HepG2 (cell line): Measurements from ENCODE around the gene SLN. TPM values are rescaled to one million over a fixed set of nuclear protein-coding genes. Genes with fewer than 3 reads are reported as not detected.

Source experiments
- ATAC-seq: fragments of 200-7000 bp; cut with Tn5 transposase; 3 replicates; pipeline ENCODE4 v1.9.1; 2020; ENCODE audit warnings: mild to moderate bottlenecking, moderate library complexity
- BruUV-seq: library from RNA; stranded (reverse); fragments of 400-500 nt; replicated peaks from 2 replicates; lab custom pipeline; 2021; lab: Mats Ljungman, UMichigan
- CTCF ChIA-PET: fragments of 300-600 bp; formaldehyde crosslinking; extraction: SDS; loops from one replicate; lab custom pipeline; 2021; ENCODE audit warnings: low total read pairs, inconsistent platforms, low intra/inter-chr PET ratio; lab: Yijun Ruan, JAX
- POLR2A ChIA-PET: fragments of 350-600 bp; sonication (Branson Sonifier 250); formaldehyde crosslinking; loops from one replicate; lab custom pipeline; 2020; ENCODE audit warnings: antibody characterized with exemption, inconsistent platforms; lab: Yijun Ruan, JAX
- DNase-seq: peaks from one replicate; pipeline ENCODE4 v3.0.0-alpha.2; 2015; ENCODE audit warnings: low spot score
- FAIRE-seq: peaks from 3 replicates; lab custom pipeline; 2011; peaks lifted over from hg19 to GRCh38; lab: Jason Lieb, UNC
- H2AFZ ChIP-seq: one replicate; pipeline ENCODE4 v1.6.1; 2011; ENCODE audit warnings: low read length, inconsistent platforms
- H3K27ac ChIP-seq: fragments of 300-600 bp; 3 replicates; pipeline ENCODE4 v1.8.0; 2011; ENCODE audit warnings: mixed run types, mild to moderate bottlenecking, mixed read lengths, low read length, inconsistent platforms; ENCODE audit not compliant: insufficient read depth; ENCODE audit errors: extremely low read length
- H3K27me3 ChIP-seq, 2 experiments: fragments of 200-600 bp in 1 of 2; 2 replicates in 1 of 2; 3 replicates in 1 of 2; pipeline versions ENCODE4 v1.6.0 to v1.8.0; 2011; ENCODE audit warnings: low read length in 2 of 2, mild to moderate bottlenecking in 2 of 2, moderate library complexity in 2 of 2, inconsistent platforms in 1 of 2; ENCODE audit not compliant: insufficient read depth in 2 of 2, control insufficient read depth in 1 of 2
- H3K36me3 ChIP-seq, 2 experiments: fragments of 200-600 bp in 1 of 2; replicated peaks in 1 of 2; 2 replicates in 1 of 2; 3 replicates in 1 of 2; pipeline versions ENCODE4 v1.5.1 to v1.8.0; 2011; ENCODE audit warnings: low read length in 2 of 2, inconsistent platforms in 1 of 2; ENCODE audit not compliant: insufficient read depth in 2 of 2, control insufficient read depth in 1 of 2
- H3K4me1 ChIP-seq: 2 replicates; pipeline ENCODE4 v1.5.1; 2012; ENCODE audit warnings: low read length, inconsistent platforms; ENCODE audit not compliant: insufficient read depth
- H3K4me2 ChIP-seq: 2 replicates; pipeline ENCODE4 v1.6.0; 2011; ENCODE audit warnings: low read depth, low read length, inconsistent platforms
- H3K4me3 ChIP-seq, 3 experiments: fragments of 200-600 bp in 1 of 3; sonication (generic), shearing (Covaris generic) in 1 of 3; replicated peaks in 1 of 3; 2 replicates each; pipeline ENCODE4 v1.5.1; 2011 to 2016; ENCODE audit warnings: low read length in 3 of 3, inconsistent platforms in 2 of 3, low read depth in 2 of 3, mild to moderate bottlenecking in 2 of 3, control low read depth in 1 of 3, mixed read lengths in 1 of 3; ENCODE audit not compliant: insufficient read depth in 1 of 3
- H3K79me2 ChIP-seq: one replicate; pipeline ENCODE4 v1.6.1; 2011; ENCODE audit warnings: low read length, inconsistent platforms; ENCODE audit not compliant: insufficient read depth
- H3K9ac ChIP-seq: 2 replicates; pipeline ENCODE4 v1.6.0; 2011; ENCODE audit warnings: mild to moderate bottlenecking, low read depth, low read length, inconsistent platforms; ENCODE audit not compliant: insufficient read depth
- H3K9me3 ChIP-seq: 2 replicates; pipeline ENCODE4 v1.5.1; 2012; ENCODE audit warnings: mild to moderate bottlenecking, low read length
- H4K20me1 ChIP-seq: 2 replicates; pipeline ENCODE4 v1.6.0; 2011; ENCODE audit warnings: inconsistent platforms, mild to moderate bottlenecking, low read length, moderate library complexity; ENCODE audit not compliant: insufficient read depth
- ATF5 ChIP-seq: sonication (generic); formaldehyde crosslinking; IDR thresholded peaks from 2 replicates; pipeline ENCODE4 v1.4.0; 2020; ENCODE audit warnings: mild to moderate bottlenecking, low read depth, missing genetic modification reagents
- GABPB1 ChIP-seq: IDR thresholded peaks from 2 replicates; pipeline ENCODE4 v1.6.1; 2016; ENCODE audit warnings: mild to moderate bottlenecking, missing genetic modification reagents, moderate library complexity, missing compliant biosample characterization
- KMT2B ChIP-seq: IDR thresholded peaks from 2 replicates; pipeline ENCODE4 v1.6.1; 2016; ENCODE audit warnings: missing genetic modification reagents, missing compliant biosample characterization
- PLSCR1 ChIP-seq: sonication (generic); formaldehyde crosslinking; IDR thresholded peaks from 2 replicates; pipeline ENCODE4 v1.5.0; 2020; ENCODE audit warnings: missing genetic modification reagents, mild to moderate bottlenecking, borderline replicate concordance
- RARG ChIP-seq: sonication (generic); formaldehyde crosslinking; IDR thresholded peaks from 2 replicates; pipeline ENCODE4 v1.4.0; 2020; ENCODE audit warnings: low read depth, mild to moderate bottlenecking, missing genetic modification reagents
- TFE3 ChIP-seq: IDR thresholded peaks from 2 replicates; pipeline ENCODE4 v1.6.1; 2016
- TOPORS ChIP-seq: sonication (generic); formaldehyde crosslinking; IDR thresholded peaks from 2 replicates; pipeline ENCODE4 v1.8.0; 2023; ENCODE audit warnings: mild to moderate bottlenecking, missing genetic modification reagents
- ZNF12 ChIP-seq: sonication (generic); formaldehyde crosslinking; IDR thresholded peaks from 2 replicates; pipeline ENCODE4 v1.5.0; 2020; ENCODE audit warnings: missing genetic modification reagents
- ZNF33B ChIP-seq: sonication (generic); formaldehyde crosslinking; IDR thresholded peaks from 2 replicates; pipeline ENCODE4 v1.5.1; 2020; ENCODE audit warnings: mild to moderate bottlenecking, missing genetic modification reagents
- ZSCAN9 ChIP-seq: IDR thresholded peaks from 2 replicates; pipeline ENCODE4 v1.6.1; 2016; ENCODE audit warnings: borderline replicate concordance
- WGBS: methylation state at CpG from one replicate; pipeline ENCODE4 v1.1.6; 2017; ENCODE audit warnings: low lambda C conversion rate; 5-methylcytosine and 5-hydroxymethylcytosine counted together
- in situ Hi-C: cut with HindIII; loops from 2 replicates; pipeline ENCODE4 v1.10.0; 2017; ENCODE audit warnings: low pct_unique_long_range_greater_than_20kb; ENCODE audit not compliant: extremely low pct_ligation_motif_present
- intact Hi-C: fragments of 100-400 bp; cut with micrococcal nuclease; formaldehyde crosslinking; loops from one replicate; pipeline ENCODE4 v1.10.0; 2022; ENCODE audit not compliant: unreplicated experiment
- polyA plus RNA-seq, 8 experiments: library from polyadenylated mRNA; depleted of rRNA in 3 of 8; stranded (reverse) in 7 of 8; unstranded in 1 of 8; fragments of >200 nt; fragmentation: Illumina TruSeq in 4 of 8; extraction: Trizol in 4 of 8; gene quantifications; 2 replicates each; pipeline versions ENCODE4 v1.2.1 to v1.2.3, GENCODE V29; 2011 to 2016; ENCODE audit warnings: low read depth in 4 of 8, missing spikeins in 1 of 8, mixed read lengths in 1 of 8; ENCODE audit not compliant: insufficient read depth in 1 of 8
- total RNA-seq, 5 experiments: library from RNA; depleted of rRNA; stranded (reverse); fragments of >200 nt; fragmentation: Illumina TruSeq; extraction: Trizol; gene quantifications; 2 replicates each; pipeline ENCODE4 v1.2.3, GENCODE V29; 2016; ENCODE audit warnings: low read depth in 1 of 5
- TF ChIP-seq, protein P1 (sequence below): sonication (generic); formaldehyde crosslinking; IDR thresholded peaks from 2 replicates; pipeline ENCODE4 v1.4.0; 2020; ENCODE audit warnings: missing genetic modification reagents
- TF ChIP-seq, protein P2 (sequence below): IDR thresholded peaks from 2 replicates; pipeline ENCODE4 v1.6.1; 2016; ENCODE audit warnings: control low read depth
- TF ChIP-seq, protein P3 (sequence below): sonication (generic); formaldehyde crosslinking; IDR thresholded peaks from 2 replicates; pipeline ENCODE4 v1.4.0; 2020; ENCODE audit warnings: missing genetic modification reagents

SLN gene
- total and polyA plus RNA-seq, 2 of the 13 experiments (the other 11 are each of a cell fraction or from before 2014, with no cell fraction given), result not detected

DNA sequence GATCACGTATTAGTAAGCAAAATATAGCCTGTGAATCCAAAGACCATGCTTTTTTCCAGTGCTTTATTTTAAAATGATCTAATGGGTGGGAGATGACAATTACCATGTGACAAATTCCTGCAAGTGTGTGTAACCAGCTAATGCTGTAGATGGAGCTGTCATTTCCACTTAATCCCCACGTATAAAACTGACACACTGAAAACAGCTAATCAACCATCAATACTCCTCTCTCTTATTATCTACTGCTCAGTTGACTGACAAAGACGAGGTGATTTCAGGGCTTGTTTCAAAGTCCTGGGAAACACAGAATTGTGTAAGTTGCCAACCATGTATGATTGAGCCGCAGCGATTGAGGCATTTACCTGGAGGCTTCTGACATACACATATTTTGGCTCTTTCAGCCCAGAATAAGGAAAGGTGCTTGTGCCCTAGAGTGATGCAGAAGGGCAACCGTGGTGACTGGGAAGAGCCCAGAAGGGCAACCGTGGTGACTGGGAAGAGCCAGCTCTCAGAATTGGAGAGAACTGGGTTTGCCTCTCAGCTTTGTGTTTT is 9.7 kb downstream of the SLN start (continued):
- TF ChIP-seq TFE3 (CRISPR knock-in tag) (no peak), RARG (CRISPR knock-in tag) (no peak), ZNF33B (CRISPR knock-in tag) (no peak)
- TF ChIP-seq, protein P1, sequence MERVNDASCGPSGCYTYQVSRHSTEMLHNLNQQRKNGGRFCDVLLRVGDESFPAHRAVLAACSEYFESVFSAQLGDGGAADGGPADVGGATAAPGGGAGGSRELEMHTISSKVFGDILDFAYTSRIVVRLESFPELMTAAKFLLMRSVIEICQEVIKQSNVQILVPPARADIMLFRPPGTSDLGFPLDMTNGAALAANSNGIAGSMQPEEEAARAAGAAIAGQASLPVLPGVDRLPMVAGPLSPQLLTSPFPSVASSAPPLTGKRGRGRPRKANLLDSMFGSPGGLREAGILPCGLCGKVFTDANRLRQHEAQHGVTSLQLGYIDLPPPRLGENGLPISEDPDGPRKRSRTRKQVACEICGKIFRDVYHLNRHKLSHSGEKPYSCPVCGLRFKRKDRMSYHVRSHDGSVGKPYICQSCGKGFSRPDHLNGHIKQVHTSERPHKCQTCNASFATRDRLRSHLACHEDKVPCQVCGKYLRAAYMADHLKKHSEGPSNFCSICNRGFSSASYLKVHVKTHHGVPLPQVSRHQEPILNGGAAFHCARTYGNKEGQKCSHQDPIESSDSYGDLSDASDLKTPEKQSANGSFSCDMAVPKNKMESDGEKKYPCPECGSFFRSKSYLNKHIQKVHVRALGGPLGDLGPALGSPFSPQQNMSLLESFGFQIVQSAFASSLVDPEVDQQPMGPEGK (CRISPR knock-in tag), result no peak

DNA sequence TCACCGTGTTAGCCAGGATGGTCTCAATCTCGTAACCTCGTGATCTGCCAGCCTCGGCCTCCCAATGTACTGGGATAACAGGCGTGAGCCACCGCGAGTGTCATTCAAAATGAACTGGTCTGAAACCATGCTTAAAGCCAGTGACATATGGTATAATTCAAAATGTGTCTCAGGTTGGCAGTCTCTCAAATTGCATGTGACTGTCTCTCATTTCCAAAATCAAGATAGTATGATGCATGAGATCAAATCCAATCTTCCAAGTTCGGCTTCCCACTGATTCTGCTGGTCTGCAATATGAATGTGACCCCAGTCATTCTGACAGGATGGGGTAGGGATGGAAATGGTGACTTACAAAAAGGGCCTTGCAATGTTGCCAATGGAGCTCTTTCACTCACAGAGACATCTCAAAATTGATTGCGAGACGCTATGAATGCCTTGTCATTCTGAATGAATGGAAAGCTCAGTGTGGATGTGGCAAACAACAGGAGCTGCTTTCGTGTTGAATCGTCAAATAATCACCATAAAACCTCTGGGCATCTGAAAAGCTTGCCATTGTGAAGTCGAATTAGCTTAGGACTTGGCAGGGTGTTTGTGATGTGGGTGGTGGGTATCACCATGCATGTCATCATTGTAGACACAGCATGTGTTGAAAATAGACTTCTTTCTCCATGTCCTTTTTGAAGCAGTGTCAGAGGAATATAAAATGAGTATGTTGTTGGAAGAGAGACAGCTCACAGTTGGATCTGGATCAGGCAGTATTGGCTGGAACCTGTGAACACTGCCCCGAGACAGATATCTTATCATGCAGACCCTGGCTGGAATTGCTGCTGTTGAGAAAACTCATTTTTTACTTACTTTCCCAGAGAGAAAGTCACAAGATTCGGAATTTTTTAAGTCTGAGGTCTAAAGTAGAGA is 12.2 kb downstream of the SLN start:
- H3K4me1 ChIP-seq, result no peaks in the 10 kb centered on the region
- H3K36me3 ChIP-seq, result no peaks in the 10 kb centered on the region
- 44% methylated on average over 15 of the region's 15 CpGs for WGBS
- no peaks in the 10 kb centered on the region for H3K9me3 ChIP-seq
- H4K20me1 ChIP-seq, result no peaks in the 10 kb centered on the region
- ChIA-PET POLR2A (no interaction called here), CTCF (no interaction called here)
- no peak for DNase-seq
- BruUV-seq, result no TSS peak
- H3K4me2 ChIP-seq, result no peak overlapping the region
- no peak overlapping the region for H3K9ac ChIP-seq
- no peak overlapping the region for H3K27ac ChIP-seq
- in situ Hi-C loops (no loop called here), intact Hi-C loops (no loop called here)
- H2AFZ ChIP-seq, result no peak overlapping the region
- no peaks in the 10 kb centered on the region for H3K79me2 ChIP-seq
- no peak for ATAC-seq
- H3K27me3 ChIP-seq, result peaks cover 0 to 7% of the 10 kb centered on the region in 2 experiments; a peak in 3 of 5 replicates
- no peak for FAIRE-seq
- no peak overlapping the region for H3K4me3 ChIP-seq
- TF ChIP-seq GABPB1 (CRISPR knock-in tag), result no peak
- TF ChIP-seq KMT2B (CRISPR knock-in tag), result no peak
- no peak for TF ChIP-seq ATF5 (CRISPR knock-in tag)
- no peak for TF ChIP-seq ZSCAN9 (CRISPR knock-in tag)
- TF ChIP-seq, protein P2, sequence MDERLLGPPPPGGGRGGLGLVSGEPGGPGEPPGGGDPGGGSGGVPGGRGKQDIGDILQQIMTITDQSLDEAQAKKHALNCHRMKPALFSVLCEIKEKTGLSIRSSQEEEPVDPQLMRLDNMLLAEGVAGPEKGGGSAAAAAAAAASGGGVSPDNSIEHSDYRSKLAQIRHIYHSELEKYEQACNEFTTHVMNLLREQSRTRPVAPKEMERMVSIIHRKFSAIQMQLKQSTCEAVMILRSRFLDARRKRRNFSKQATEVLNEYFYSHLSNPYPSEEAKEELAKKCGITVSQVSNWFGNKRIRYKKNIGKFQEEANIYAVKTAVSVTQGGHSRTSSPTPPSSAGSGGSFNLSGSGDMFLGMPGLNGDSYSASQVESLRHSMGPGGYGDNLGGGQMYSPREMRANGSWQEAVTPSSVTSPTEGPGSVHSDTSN (CRISPR knock-in tag), result no peak
- no peak for TF ChIP-seq ZNF12 (CRISPR knock-in tag)
- TF ChIP-seq, protein P3, sequence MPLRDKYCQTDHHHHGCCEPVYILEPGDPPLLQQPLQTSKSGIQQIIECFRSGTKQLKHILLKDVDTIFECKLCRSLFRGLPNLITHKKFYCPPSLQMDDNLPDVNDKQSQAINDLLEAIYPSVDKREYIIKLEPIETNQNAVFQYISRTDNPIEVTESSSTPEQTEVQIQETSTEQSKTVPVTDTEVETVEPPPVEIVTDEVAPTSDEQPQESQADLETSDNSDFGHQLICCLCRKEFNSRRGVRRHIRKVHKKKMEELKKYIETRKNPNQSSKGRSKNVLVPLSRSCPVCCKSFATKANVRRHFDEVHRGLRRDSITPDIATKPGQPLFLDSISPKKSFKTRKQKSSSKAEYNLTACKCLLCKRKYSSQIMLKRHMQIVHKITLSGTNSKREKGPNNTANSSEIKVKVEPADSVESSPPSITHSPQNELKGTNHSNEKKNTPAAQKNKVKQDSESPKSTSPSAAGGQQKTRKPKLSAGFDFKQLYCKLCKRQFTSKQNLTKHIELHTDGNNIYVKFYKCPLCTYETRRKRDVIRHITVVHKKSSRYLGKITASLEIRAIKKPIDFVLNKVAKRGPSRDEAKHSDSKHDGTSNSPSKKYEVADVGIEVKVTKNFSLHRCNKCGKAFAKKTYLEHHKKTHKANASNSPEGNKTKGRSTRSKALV (CRISPR knock-in tag), result no peak
- TF ChIP-seq PLSCR1 (CRISPR knock-in tag), result no peak
- no peak for TF ChIP-seq TOPORS (CRISPR knock-in tag)
